WERI-Rb-1 (cell line): ENCODE data around the gene UST.

ENCODE experiments used
- DNase-seq: peaks from one replicate; pipeline ENCODE4 v3.0.0-alpha.2; 2020
- H3K27ac ChIP-seq: fragments of 250-450 bp; sonication (Bioruptor Pico); 2 replicates; pipeline ENCODE4 v1.5.1; 2020; ENCODE audit warnings: mild to moderate bottlenecking, moderate library complexity
- H3K27me3 ChIP-seq: fragments of 250-450 bp; sonication (Bioruptor Pico); 2 replicates; pipeline ENCODE4 v1.5.1; 2021; ENCODE audit warnings: mild to moderate bottlenecking, low read depth, moderate library complexity; ENCODE audit not compliant: insufficient read depth, severe bottlenecking
- H3K36me3 ChIP-seq: fragments of 250-450 bp; sonication (Bioruptor Pico); 2 replicates; pipeline ENCODE4 v1.5.1; 2020; ENCODE audit warnings: mild to moderate bottlenecking, moderate library complexity
- H3K4me3 ChIP-seq: 2 replicates; pipeline ENCODE4 v1.5.1; 2011; ENCODE audit warnings: low read depth, mild to moderate bottlenecking, control low read depth, low read length
- H3K9me3 ChIP-seq: fragments of 250-450 bp; sonication (Bioruptor Pico); 2 replicates; pipeline ENCODE4 v1.5.1; 2021; ENCODE audit warnings: mild to moderate bottlenecking, moderate library complexity; ENCODE audit not compliant: severe bottlenecking
- TF ChIP-seq, protein P1 (sequence below): IDR thresholded peaks from 2 replicates; pipeline ENCODE4 v1.5.1; 2011; ENCODE audit warnings: low read depth, mild to moderate bottlenecking, control low read depth, inconsistent platforms, low read length

The UST gene

GRCh38 chr6:148864941-148865340, 118.1 kb downstream of the UST start:
- no peaks in the 10 kb centered on the region for H3K9me3 ChIP-seq

GRCh38 chr6:148866657-148867268, 119.9 kb downstream of the UST start:
- TF ChIP-seq, protein P1, sequence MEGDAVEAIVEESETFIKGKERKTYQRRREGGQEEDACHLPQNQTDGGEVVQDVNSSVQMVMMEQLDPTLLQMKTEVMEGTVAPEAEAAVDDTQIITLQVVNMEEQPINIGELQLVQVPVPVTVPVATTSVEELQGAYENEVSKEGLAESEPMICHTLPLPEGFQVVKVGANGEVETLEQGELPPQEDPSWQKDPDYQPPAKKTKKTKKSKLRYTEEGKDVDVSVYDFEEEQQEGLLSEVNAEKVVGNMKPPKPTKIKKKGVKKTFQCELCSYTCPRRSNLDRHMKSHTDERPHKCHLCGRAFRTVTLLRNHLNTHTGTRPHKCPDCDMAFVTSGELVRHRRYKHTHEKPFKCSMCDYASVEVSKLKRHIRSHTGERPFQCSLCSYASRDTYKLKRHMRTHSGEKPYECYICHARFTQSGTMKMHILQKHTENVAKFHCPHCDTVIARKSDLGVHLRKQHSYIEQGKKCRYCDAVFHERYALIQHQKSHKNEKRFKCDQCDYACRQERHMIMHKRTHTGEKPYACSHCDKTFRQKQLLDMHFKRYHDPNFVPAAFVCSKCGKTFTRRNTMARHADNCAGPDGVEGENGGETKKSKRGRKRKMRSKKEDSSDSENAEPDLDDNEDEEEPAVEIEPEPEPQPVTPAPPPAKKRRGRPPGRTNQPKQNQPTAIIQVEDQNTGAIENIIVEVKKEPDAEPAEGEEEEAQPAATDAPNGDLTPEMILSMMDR = no peak
- Histone ChIP-seq H3K9me3 (no peaks in the 10 kb centered on the region), H3K4me3 (no peak overlapping the region), H3K27me3 (no peaks in the 10 kb centered on the region), H3K27ac (no peak overlapping the region), H3K36me3 (no peaks in the 10 kb centered on the region)
- no peak for DNase-seq

More at GRCh38 chr6:148864941-148865340, 118.1 kb downstream of the UST start:
- no peak overlapping the region for H3K4me3 ChIP-seq
- H3K27ac ChIP-seq = no peak overlapping the region
- no peaks in the 10 kb centered on the region for H3K36me3 ChIP-seq
- no peak for DNase-seq
- TF ChIP-seq, protein P1 = no peak
- no peaks in the 10 kb centered on the region for H3K27me3 ChIP-seq

DNA sequence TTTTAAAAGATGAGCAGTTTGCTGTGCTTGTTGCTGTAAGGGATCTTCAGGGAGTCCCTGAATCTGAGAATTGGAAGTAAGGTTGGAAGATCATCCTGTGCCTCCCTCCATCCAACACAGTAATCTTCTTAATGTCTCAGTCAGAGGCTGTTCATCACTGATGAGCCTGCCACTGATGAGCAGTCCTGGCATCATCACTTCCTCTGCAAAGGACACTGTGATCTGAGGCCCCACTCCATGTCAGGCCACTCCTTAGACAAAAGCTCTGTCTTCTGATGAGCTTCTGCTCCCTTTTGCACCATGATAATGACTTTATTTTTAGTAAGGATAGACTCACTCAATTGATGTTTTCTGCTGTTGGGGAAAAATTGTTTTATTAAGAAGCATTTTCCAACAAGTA, 121.0 kb downstream of the UST start:
- Histone ChIP-seq H3K27ac (no peak overlapping the region), H3K4me3 (no peak overlapping the region)
- DNase-seq = peak; percentile 55

GRCh38 chr6:148868314-148868713, 121.5 kb downstream of the UST start:
- no peak overlapping the region for H3K4me3 ChIP-seq
- no peaks in the 10 kb centered on the region for H3K36me3 ChIP-seq
- H3K27ac ChIP-seq = no peak overlapping the region
- TF ChIP-seq, protein P1 = no peak
- no peaks in the 10 kb centered on the region for H3K27me3 ChIP-seq
- H3K9me3 ChIP-seq = no peaks in the 10 kb centered on the region
- no peak for DNase-seq

More for the DNA sequence above, 121.0 kb downstream of the UST start:
- Histone ChIP-seq H3K36me3 (no peaks in the 10 kb centered on the region), H3K9me3 (no peaks in the 10 kb centered on the region), H3K27me3 (no peaks in the 10 kb centered on the region)
- TF ChIP-seq, protein P1 = no peak

DNA sequence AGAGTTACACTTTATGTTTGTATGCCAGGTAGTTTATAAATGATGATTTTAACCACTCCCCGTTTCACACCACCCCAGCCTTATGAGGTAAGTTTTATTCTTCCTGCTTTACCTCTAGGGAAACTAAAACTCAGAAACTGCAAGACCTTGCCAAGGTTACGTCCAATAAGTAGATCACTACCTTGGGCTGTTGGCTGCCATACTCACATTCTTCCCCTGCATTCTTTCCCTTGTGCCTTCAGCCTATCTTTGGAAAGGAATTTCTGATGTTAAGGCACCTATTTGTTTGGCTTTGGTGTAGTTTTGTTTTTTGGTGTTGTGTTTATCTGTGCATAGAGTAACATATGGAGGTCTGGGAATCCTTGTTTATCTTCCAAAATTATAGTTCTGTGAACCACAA, 122.1 kb downstream of the UST start:
- Histone ChIP-seq H3K36me3 (no peaks in the 10 kb centered on the region), H3K27me3 (no peaks in the 10 kb centered on the region), H3K9me3 (no peaks in the 10 kb centered on the region), H3K27ac (no peak overlapping the region), H3K4me3 (no peak overlapping the region)
- TF ChIP-seq, protein P1 = no peak
- DNase-seq = no peak

DNA sequence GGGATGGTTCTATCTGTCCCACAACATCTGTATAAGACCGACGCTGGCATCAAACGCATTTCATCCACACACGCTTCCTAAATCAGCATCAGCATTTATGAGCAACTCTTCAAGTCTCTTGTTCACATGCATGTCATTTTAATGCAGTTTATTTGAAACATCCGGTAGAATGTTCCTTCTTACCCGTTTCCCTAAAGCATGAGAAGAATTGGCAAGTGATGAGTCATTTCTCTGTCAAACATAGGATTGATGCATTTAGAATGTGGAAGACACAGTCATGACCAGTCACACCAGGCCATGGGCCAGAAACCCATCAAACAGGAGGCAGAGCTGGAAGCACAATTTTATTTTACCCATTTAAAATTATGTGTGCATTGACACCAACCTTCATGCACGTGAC, 122.8 kb downstream of the UST start:
- Histone ChIP-seq H3K4me3 (no peak overlapping the region), H3K27ac (no peak overlapping the region), H3K36me3 (no peaks in the 10 kb centered on the region), H3K27me3 (no peaks in the 10 kb centered on the region), H3K9me3 (no peaks in the 10 kb centered on the region)
- DNase-seq = no peak
- TF ChIP-seq, protein P1 = no peak
